ENCODE results near the gene ATP8A2.
"Not testable (repeated sequence)": the region's sequence is repeated elsewhere in the genome, so short reads cannot be mapped to it uniquely, and the experiment has no call there.

DNA sequence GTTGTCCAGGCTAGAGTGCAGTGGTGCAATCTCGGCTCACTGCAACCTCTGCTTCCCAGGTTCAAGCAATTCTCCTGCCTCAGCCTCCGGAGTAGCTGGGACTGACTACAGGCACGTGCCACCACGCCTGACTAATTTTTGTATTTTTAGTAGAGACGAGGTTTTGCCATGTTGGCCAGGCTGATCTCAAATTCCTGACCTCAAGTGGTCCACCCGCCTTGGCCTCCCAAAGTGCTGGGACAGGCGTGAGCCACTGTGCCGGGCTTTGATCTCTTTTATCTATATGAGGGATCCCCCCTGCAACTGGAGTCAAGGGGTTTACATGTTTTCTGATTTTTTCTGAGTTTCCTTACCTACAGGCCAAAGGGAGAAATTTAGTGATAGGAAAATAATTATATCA lies 200.4 kb downstream of the ATP8A2 start:
- TF ChIP-seq POLR2A (IDR thresholded peaks at IDR 0.05), result not testable (repeated sequence)
- TF ChIP-seq, protein P1, sequence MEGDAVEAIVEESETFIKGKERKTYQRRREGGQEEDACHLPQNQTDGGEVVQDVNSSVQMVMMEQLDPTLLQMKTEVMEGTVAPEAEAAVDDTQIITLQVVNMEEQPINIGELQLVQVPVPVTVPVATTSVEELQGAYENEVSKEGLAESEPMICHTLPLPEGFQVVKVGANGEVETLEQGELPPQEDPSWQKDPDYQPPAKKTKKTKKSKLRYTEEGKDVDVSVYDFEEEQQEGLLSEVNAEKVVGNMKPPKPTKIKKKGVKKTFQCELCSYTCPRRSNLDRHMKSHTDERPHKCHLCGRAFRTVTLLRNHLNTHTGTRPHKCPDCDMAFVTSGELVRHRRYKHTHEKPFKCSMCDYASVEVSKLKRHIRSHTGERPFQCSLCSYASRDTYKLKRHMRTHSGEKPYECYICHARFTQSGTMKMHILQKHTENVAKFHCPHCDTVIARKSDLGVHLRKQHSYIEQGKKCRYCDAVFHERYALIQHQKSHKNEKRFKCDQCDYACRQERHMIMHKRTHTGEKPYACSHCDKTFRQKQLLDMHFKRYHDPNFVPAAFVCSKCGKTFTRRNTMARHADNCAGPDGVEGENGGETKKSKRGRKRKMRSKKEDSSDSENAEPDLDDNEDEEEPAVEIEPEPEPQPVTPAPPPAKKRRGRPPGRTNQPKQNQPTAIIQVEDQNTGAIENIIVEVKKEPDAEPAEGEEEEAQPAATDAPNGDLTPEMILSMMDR (IDR thresholded peaks at IDR 0.05), result not testable (repeated sequence)

Data from right lobe of liver (tissue), 4 donors.